Fibroblast of lung (primary cell): ENCODE results near the gene ADD3.
"Not testable (repeated sequence)": the region's sequence is repeated elsewhere in the genome, so short reads cannot be mapped to it uniquely, and the experiment has no call there.

Source experiments
- CTCF ChIP-seq, 2 donors: IDR thresholded peaks in 1 of 2; conservative IDR thresholded peaks in 1 of 2; 1 replicate in 1 of 2; 2 replicates in 1 of 2; pipeline ENCODE4 v1.5.1; 2011 to 2012; ENCODE audit warnings: low read length in 2 of 2, control low read depth in 1 of 2, inconsistent platforms in 1 of 2, low read depth in 1 of 2, mild to moderate bottlenecking in 1 of 2
- EZH2 ChIP-seq: IDR thresholded peaks from 2 replicates; pipeline ENCODE4 v1.5.1; 2012; ENCODE audit warnings: low read length, control low read depth, mild to moderate bottlenecking; ENCODE audit errors: missing control alignments

- TF ChIP-seq CTCF (conservative IDR thresholded peaks at IDR 0.05 in 1 of 2, IDR thresholded peaks at IDR 0.05 in 1 of 2; ENCODE audit: low read depth in 1 of 2, low read length in 2 of 2); EZH2: not testable (repeated sequence)
These were observed 106.9 kb downstream of the ADD3 start for GRCh38 chr10:110114668-110115067.
